ENCODE results near the gene LENEP.

The LENEP gene

GRCh38 chr1:155040358-155041093 is 47.1 kb downstream of the LENEP start:
- TF ChIP-seq, protein P1, sequence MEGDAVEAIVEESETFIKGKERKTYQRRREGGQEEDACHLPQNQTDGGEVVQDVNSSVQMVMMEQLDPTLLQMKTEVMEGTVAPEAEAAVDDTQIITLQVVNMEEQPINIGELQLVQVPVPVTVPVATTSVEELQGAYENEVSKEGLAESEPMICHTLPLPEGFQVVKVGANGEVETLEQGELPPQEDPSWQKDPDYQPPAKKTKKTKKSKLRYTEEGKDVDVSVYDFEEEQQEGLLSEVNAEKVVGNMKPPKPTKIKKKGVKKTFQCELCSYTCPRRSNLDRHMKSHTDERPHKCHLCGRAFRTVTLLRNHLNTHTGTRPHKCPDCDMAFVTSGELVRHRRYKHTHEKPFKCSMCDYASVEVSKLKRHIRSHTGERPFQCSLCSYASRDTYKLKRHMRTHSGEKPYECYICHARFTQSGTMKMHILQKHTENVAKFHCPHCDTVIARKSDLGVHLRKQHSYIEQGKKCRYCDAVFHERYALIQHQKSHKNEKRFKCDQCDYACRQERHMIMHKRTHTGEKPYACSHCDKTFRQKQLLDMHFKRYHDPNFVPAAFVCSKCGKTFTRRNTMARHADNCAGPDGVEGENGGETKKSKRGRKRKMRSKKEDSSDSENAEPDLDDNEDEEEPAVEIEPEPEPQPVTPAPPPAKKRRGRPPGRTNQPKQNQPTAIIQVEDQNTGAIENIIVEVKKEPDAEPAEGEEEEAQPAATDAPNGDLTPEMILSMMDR (IDR thresholded peaks at IDR 0.05; ENCODE audit: borderline replicate concordance, control extremely low read depth, extremely low read depth, insufficient read depth, missing control alignments): no peak
- in situ Hi-C loops (cut with MboI; ENCODE audit: low sequenced_read_pairs, unreplicated experiment): no loop called here
- DNase-seq (ENCODE audit: low spot score): no peak

DNA sequence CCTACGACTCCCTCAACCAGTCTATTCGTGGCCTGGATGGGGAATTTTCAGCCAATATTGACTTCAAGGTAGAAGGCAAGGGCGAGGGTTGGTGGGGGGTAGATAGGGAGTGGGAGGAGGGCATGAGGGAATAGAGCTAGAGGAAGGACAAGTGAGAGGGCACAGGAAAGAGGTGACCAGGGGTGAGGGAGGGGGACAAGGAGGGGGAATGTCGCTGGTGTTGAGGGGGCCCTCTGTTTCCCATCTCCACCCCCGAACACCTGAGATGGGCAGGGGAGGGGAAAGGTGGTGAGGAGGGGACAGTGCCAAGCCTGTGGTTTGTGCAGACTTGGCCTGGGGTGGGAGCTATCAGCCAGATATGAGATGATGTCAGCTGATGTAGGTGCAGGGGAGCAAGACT is 49.4 kb downstream of the LENEP start:
- in situ Hi-C loops (cut with MboI; ENCODE audit: low sequenced_read_pairs, unreplicated experiment): no loop called here
- TF ChIP-seq, protein P1 (IDR thresholded peaks at IDR 0.05; ENCODE audit: borderline replicate concordance, control extremely low read depth, extremely low read depth, insufficient read depth, missing control alignments): no peak
- DNase-seq (ENCODE audit: low spot score): no peak

GRCh38 chr1:155043301-155043702 is 49.9 kb downstream of the LENEP start:
- in situ Hi-C loops (cut with MboI; ENCODE audit: low sequenced_read_pairs, unreplicated experiment): no loop called here
- TF ChIP-seq, protein P1 (IDR thresholded peaks at IDR 0.05; ENCODE audit: borderline replicate concordance, control extremely low read depth, extremely low read depth, insufficient read depth, missing control alignments): no peak
- no peak for DNase-seq (ENCODE audit: low spot score)

- TF ChIP-seq, protein P1 (IDR thresholded peaks at IDR 0.05; ENCODE audit: borderline replicate concordance, control extremely low read depth, extremely low read depth, insufficient read depth, missing control alignments): no peak
- no peak for DNase-seq (ENCODE audit: low spot score)
- in situ Hi-C loops (cut with MboI; ENCODE audit: low sequenced_read_pairs, unreplicated experiment): no loop called here
These were observed 50.4 kb downstream of the LENEP start for GRCh38 chr1:155043793-155044192.

Data from GM13976 (cell line).